ENCODE measurements around the gene CCT8L2. TPM values are rescaled to one million over a fixed set of nuclear protein-coding genes. Genes with fewer than 3 reads are reported as not detected.
"Not testable (repeated sequence)": the region's sequence is repeated elsewhere in the genome, so short reads cannot be mapped to it uniquely, and the experiment has no call there.

CCT8L2 gene
- total RNA-seq (not detected), polyA plus RNA-seq (not detected)

- H3K27ac ChIP-seq; H3K4me1 ChIP-seq; H3K27me3 ChIP-seq; H3K4me3 ChIP-seq; intact Hi-C loops (cut with DNase I); H3K36me3 ChIP-seq; ATAC-seq; DNase-seq; H3K9me3 ChIP-seq; FAIRE-seq: not testable (repeated sequence)
- WGBS, 2 donors, result 29 to 38% methylated on average over 1 of the region's 1 CpG
Measured at GRCh38 chr22:16592710-16593109, at the start of gene CCT8L2. TSS of gene CCT8L2 (minus strand) at chr22:16592810. CDS start at chr22:16592550, 260 bp downstream.

GRCh38 chr22:16635442-16635841 lies 42.8 kb upstream of the CCT8L2 start:
- H3K27ac ChIP-seq; DNase-seq; H3K36me3 ChIP-seq; H3K9me3 ChIP-seq; intact Hi-C loops (cut with DNase I); FAIRE-seq; H3K4me3 ChIP-seq; ATAC-seq; H3K4me1 ChIP-seq; H3K27me3 ChIP-seq: not testable (repeated sequence)
- WGBS, 2 donors, result 52 to 71% methylated on average over 1 of the region's 1 CpG

GRCh38 chr22:16634092-16634491 lies 41.5 kb upstream of the CCT8L2 start:
- intact Hi-C loops (cut with DNase I); H3K9me3 ChIP-seq; FAIRE-seq; ATAC-seq; H3K36me3 ChIP-seq; H3K27ac ChIP-seq; H3K27me3 ChIP-seq; H3K4me1 ChIP-seq; DNase-seq; H3K4me3 ChIP-seq: not testable (repeated sequence)

GRCh38 chr22:16628476-16628875 lies 35.9 kb upstream of the CCT8L2 start:
- H3K36me3 ChIP-seq; intact Hi-C loops (cut with DNase I); DNase-seq; H3K4me3 ChIP-seq; H3K27ac ChIP-seq; H3K9me3 ChIP-seq; ATAC-seq; H3K4me1 ChIP-seq; H3K27me3 ChIP-seq: not testable (repeated sequence)
- peak; percentile 54 for FAIRE-seq
- WGBS, 2 donors, result 46 to 63% methylated on average over 1 of the region's 1 CpG

- H3K4me3 ChIP-seq; ATAC-seq; H3K9me3 ChIP-seq; H3K27me3 ChIP-seq; H3K4me1 ChIP-seq; H3K27ac ChIP-seq; intact Hi-C loops (cut with DNase I); DNase-seq; FAIRE-seq; H3K36me3 ChIP-seq: not testable (repeated sequence)
- 26 to 38% methylated on average over 2 of the region's 2 CpGs for WGBS, 2 donors
Measured at GRCh38 chr22:16625018-16625417, 32.4 kb upstream of the CCT8L2 start.

- intact Hi-C loops (cut with DNase I); H3K27ac ChIP-seq; H3K27me3 ChIP-seq; H3K9me3 ChIP-seq; H3K4me3 ChIP-seq; H3K4me1 ChIP-seq; ATAC-seq; DNase-seq; FAIRE-seq; H3K36me3 ChIP-seq: not testable (repeated sequence)
Measured at GRCh38 chr22:16623595-16623994, 31.0 kb upstream of the CCT8L2 start.

- H3K27ac ChIP-seq; H3K9me3 ChIP-seq; H3K36me3 ChIP-seq; H3K4me1 ChIP-seq; ATAC-seq; FAIRE-seq; H3K4me3 ChIP-seq; H3K27me3 ChIP-seq; DNase-seq; intact Hi-C loops (cut with DNase I): not testable (repeated sequence)
- 23 to 25% methylated on average over 2 to 3 of the region's 3 CpGs for WGBS, 2 donors
Measured at GRCh38 chr22:16617516-16617915, 24.9 kb upstream of the CCT8L2 start.

- H3K27ac ChIP-seq; H3K4me3 ChIP-seq; H3K4me1 ChIP-seq; DNase-seq; H3K9me3 ChIP-seq; intact Hi-C loops (cut with DNase I); ATAC-seq; H3K36me3 ChIP-seq; FAIRE-seq; H3K27me3 ChIP-seq: not testable (repeated sequence)
- 45 to 56% methylated on average over 3 of the region's 3 CpGs for WGBS, 2 donors
Measured at GRCh38 chr22:16616390-16616938, 23.9 kb upstream of the CCT8L2 start.

GRCh38 chr22:16615606-16616245 lies 23.1 kb upstream of the CCT8L2 start:
- WGBS, 2 donors, result 42 to 59% methylated on average over 5 of the region's 5 CpGs
- intact Hi-C loops (cut with DNase I); H3K36me3 ChIP-seq; FAIRE-seq; H3K4me3 ChIP-seq; H3K9me3 ChIP-seq; H3K27ac ChIP-seq; H3K4me1 ChIP-seq; DNase-seq; H3K27me3 ChIP-seq; ATAC-seq: not testable (repeated sequence)
